Astrocyte (in vitro differentiated cells and primary cell): ENCODE measurements around the gene ARMH3.

Experiments used
- CTCF ChIP-seq: IDR thresholded peaks from 2 replicates; pipeline ENCODE4 v1.5.1; 2011; ENCODE audit warnings: low read depth, mild to moderate bottlenecking, inconsistent platforms, low read length, moderate library complexity; ENCODE audit not compliant: insufficient read depth
- EZH2 ChIP-seq: IDR thresholded peaks from 2 replicates; pipeline ENCODE4 v1.6.1; 2012; ENCODE audit warnings: mild to moderate bottlenecking, low read length, inconsistent platforms; ENCODE audit not compliant: insufficient read depth

- TF ChIP-seq CTCF (no peak), EZH2 (no peak)
Observed at GRCh38 chr10:101832325-101832771, 223.6 kb downstream of the ARMH3 start.
